Neuronal stem cell (in vitro differentiated cells): ENCODE results near the gene FBXO42.

ENCODE experiments used
- DNase-seq: peaks from one replicate; pipeline ENCODE4 v3.0.0-alpha.2; 2013; ENCODE audit warnings: low spot score
- H2AFZ ChIP-seq: one replicate; pipeline ENCODE4 v1.6.1; 2013; ENCODE audit warnings: mild to moderate bottlenecking, low read length, inconsistent platforms
- H2AK5ac ChIP-seq: 2 replicates; pipeline ENCODE4 v1.6.1; 2013; ENCODE audit warnings: low read depth, mild to moderate bottlenecking, inconsistent platforms, low read length, moderate library complexity, mixed read lengths
- H2BK120ac ChIP-seq: 2 replicates; pipeline ENCODE4 v1.6.1; 2013; ENCODE audit warnings: low read depth, mild to moderate bottlenecking, inconsistent platforms, low read length, moderate library complexity, mixed read lengths
- H2BK12ac ChIP-seq: one replicate; pipeline ENCODE4 v1.6.1; 2013; ENCODE audit warnings: low read length, inconsistent platforms
- H2BK15ac ChIP-seq: 2 replicates; pipeline ENCODE4 v1.6.1; 2013; ENCODE audit warnings: mild to moderate bottlenecking, low read length, inconsistent platforms, mixed read lengths
- H2BK5ac ChIP-seq: one replicate; pipeline ENCODE4 v1.6.1; 2013; ENCODE audit warnings: inconsistent platforms, mild to moderate bottlenecking, low read length, moderate library complexity
- H3K14ac ChIP-seq: one replicate; pipeline ENCODE4 v1.6.1; 2013; ENCODE audit warnings: low read length, inconsistent platforms
- H3K18ac ChIP-seq: 2 replicates; pipeline ENCODE4 v1.6.1; 2013; ENCODE audit warnings: low read length, inconsistent platforms
- H3K23ac ChIP-seq: 2 replicates; pipeline ENCODE4 v1.6.1; 2013; ENCODE audit warnings: low read depth, mild to moderate bottlenecking, mixed read lengths, low read length, inconsistent platforms; ENCODE audit not compliant: poor library complexity
- H3K27ac ChIP-seq: replicated peaks from 3 replicates; pipeline ENCODE4 v1.5.1; 2013; ENCODE audit warnings: low read length, inconsistent platforms
- H3K27me3 ChIP-seq, 3 experiments: 2 replicates each; pipeline ENCODE4 v1.6.1; 2013; ENCODE audit warnings: low read length in 3 of 3, mild to moderate bottlenecking in 2 of 3, inconsistent platforms in 1 of 3, low read depth in 1 of 3, mixed read lengths in 1 of 3, moderate library complexity in 1 of 3; ENCODE audit not compliant: control insufficient read depth in 3 of 3, insufficient read depth in 3 of 3
- H3K36me3 ChIP-seq, 2 donors: replicated peaks in 1 of 2; 2 replicates each; pipeline ENCODE4 v1.6.1; 2013; ENCODE audit warnings: low read length in 2 of 2; ENCODE audit not compliant: control insufficient read depth in 2 of 2, insufficient read depth in 2 of 2
- H3K4ac ChIP-seq: 2 replicates; pipeline ENCODE4 v1.6.1; 2013; ENCODE audit warnings: inconsistent platforms, mild to moderate bottlenecking, low read length, moderate library complexity
- H3K4me1 ChIP-seq, 2 donors: 1 replicate in 1 of 2; 2 replicates in 1 of 2; pipeline ENCODE4 v1.6.1; 2013; ENCODE audit warnings: low read length in 2 of 2, low read depth in 1 of 2; ENCODE audit not compliant: control insufficient read depth in 2 of 2, insufficient read depth in 1 of 2
- H3K4me2 ChIP-seq: one replicate; pipeline ENCODE4 v1.6.1; 2013; ENCODE audit warnings: mild to moderate bottlenecking, low read length, inconsistent platforms; ENCODE audit not compliant: insufficient read depth, poor library complexity, severe bottlenecking
- H3K4me3 ChIP-seq, 2 donors: 2 replicates each; pipeline ENCODE4 v1.5.1; 2013; ENCODE audit warnings: low read length in 2 of 2, mild to moderate bottlenecking in 2 of 2, inconsistent platforms in 1 of 2, moderate library complexity in 1 of 2
- H3K79me1 ChIP-seq: one replicate; pipeline ENCODE4 v1.6.1; 2013; ENCODE audit warnings: low read depth, mild to moderate bottlenecking, inconsistent platforms, low read length, moderate library complexity
- H3K9ac ChIP-seq: one replicate; pipeline ENCODE4 v1.6.1; 2013; ENCODE audit warnings: mild to moderate bottlenecking, low read depth, low read length, inconsistent platforms; ENCODE audit not compliant: poor library complexity
- H3K9me3 ChIP-seq, 2 donors: replicated peaks in 1 of 2; 2 replicates each; pipeline versions ENCODE3 to v1.6.1; 2013; ENCODE audit warnings: low read length in 2 of 2, mild to moderate bottlenecking in 2 of 2, inconsistent platforms in 1 of 2, low read depth in 1 of 2, mixed read lengths in 1 of 2, moderate library complexity in 1 of 2; ENCODE audit not compliant: control insufficient read depth in 2 of 2, insufficient read depth in 1 of 2
- H4K8ac ChIP-seq: one replicate; pipeline ENCODE4 v1.6.1; 2013; ENCODE audit warnings: low read depth, mild to moderate bottlenecking, inconsistent platforms, low read length, moderate library complexity
- H4K91ac ChIP-seq: one replicate; pipeline ENCODE4 v1.6.1; 2013; ENCODE audit warnings: low read length, low read depth, mild to moderate bottlenecking, inconsistent platforms; ENCODE audit not compliant: poor library complexity
- WGBS, 2 donors: extraction: QIAGEN DNeasy Blood & Tissue Kit; methylation state at CpG; one replicate each; pipeline ENCODE4 v1.1.7; 2013; ENCODE audit warnings: missing lambda C conversion rate in 2 of 2, mixed read lengths in 1 of 2; ENCODE audit not compliant: insufficient read length in 2 of 2, insufficient replicate concordance in 1 of 2; ENCODE audit errors: extremely low coverage in 2 of 2; 5-methylcytosine and 5-hydroxymethylcytosine counted together

The FBXO42 gene

DNA sequence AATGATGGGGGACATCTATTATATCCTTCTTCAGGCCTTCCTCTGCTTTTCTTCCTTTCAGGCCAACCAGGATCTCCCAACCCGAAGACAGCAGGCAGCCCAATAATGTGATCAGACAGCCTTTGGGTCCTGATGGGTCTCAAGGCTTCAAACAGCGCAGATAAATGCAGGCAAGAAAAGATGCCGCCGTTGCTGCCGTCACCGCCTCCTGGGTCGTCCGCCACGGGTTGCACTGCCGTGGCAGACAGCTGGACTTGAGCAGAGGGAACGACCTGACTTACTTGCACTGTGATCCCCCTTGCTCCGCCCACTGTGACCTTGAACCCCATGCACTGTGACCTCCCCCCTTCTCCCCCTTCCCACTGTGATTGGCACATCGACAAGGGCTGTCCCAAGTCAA lies 42.7 kb upstream of the FBXO42 start:
- H3K14ac ChIP-seq: no peak overlapping the region
- H4K91ac ChIP-seq: no peak overlapping the region
- no peak overlapping the region for H2BK12ac ChIP-seq
- H3K79me1 ChIP-seq: peaks cover 10% of the 10 kb centered on the region
- H3K4me1 ChIP-seq: peaks cover 3 to 11% of the 10 kb centered on the region in 2 donors
- H3K27me3 ChIP-seq: no peaks in the 10 kb centered on the region
- no peak overlapping the region for H3K4me2 ChIP-seq
- DNase-seq: no peak
- H3K23ac ChIP-seq: no peak overlapping the region
- no peak overlapping the region for H2AK5ac ChIP-seq
- no peak overlapping the region for H3K4me3 ChIP-seq
- H3K27ac ChIP-seq: no peak overlapping the region
- no CpG with 5 or more reads among the region's 13 CpGs for WGBS, 2 donors
- no peak overlapping the region for H3K4ac ChIP-seq
- H2AFZ ChIP-seq: no peak overlapping the region
- peaks cover 33 to 85% of the 10 kb centered on the region in 2 donors for H3K36me3 ChIP-seq
- no peak overlapping the region for H2BK120ac ChIP-seq
- no peak overlapping the region for H4K8ac ChIP-seq
- H3K18ac ChIP-seq: no peak overlapping the region
- no peak overlapping the region for H2BK5ac ChIP-seq
- peaks cover 0 to 3% of the 10 kb centered on the region in 2 donors for H3K9me3 ChIP-seq
- H2BK15ac ChIP-seq: no peak overlapping the region
- H3K9ac ChIP-seq: no peak overlapping the region

- no peaks in the 10 kb centered on the region for H3K27me3 ChIP-seq
Measured at GRCh38 chr1:16393570-16394521, 41.6 kb upstream of the FBXO42 start.

DNA sequence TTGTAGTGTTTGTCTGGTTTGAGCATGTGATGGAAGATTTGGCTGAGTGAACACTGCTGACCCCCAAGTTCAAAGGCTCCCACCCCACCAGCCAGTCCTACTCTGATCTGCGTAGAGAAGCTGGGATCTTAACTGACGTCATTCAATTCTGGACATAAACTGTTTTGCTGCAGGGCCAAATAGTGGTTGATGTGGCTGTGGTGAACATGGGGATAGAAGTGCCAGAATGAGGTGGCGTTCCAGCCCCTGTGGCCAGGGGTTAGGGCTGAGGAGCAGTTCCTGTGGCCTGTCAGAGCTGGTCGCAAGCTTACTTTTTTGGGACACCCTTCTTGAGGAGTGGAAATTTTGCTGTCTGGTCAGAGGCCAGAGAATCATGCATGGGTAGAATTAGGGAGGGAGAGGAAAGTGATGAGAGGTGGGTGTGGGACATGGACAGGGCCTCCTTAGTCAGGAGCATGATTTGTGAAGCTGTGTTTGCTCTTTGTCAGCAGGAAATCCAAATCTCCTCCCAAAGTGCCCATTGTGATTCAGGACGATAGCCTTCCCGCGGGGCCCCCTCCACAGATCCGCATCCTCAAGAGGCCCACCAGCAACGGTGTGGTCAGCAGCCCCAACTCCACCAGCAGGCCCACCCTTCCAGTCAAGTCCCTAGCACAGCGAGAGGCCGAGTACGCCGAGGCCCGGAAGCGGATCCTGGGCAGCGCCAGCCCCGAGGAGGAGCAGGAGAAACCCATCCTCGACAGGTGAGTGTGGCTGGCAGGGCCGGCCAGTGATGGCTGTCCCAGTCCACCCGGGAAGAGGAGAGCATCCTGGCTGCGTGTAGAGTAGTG lies 40.7 kb upstream of the FBXO42 start:
- Histone ChIP-seq H2AFZ (no peak overlapping the region), H3K23ac (peak overlapping the region; percentile 49), H3K4ac (no peak overlapping the region), H3K36me3 (peaks cover 29 to 68% of the 10 kb centered on the region in 2 donors), H2BK120ac (no peak overlapping the region), H3K79me1 (peaks cover 10% of the 10 kb centered on the region), H4K8ac (no peak overlapping the region), H2BK15ac (no peak overlapping the region), H3K4me1 (peaks cover 3 to 11% of the 10 kb centered on the region in 2 donors), H2BK12ac (peak overlapping the region; percentile 4), H2AK5ac (no peak overlapping the region), H3K18ac (peak overlapping the region; percentile 18), H4K91ac (no peak overlapping the region), H3K9ac (no peak overlapping the region), H3K4me3 (no peak overlapping the region), H3K4me2 (no peak overlapping the region), H2BK5ac (no peak overlapping the region), H3K9me3 (peaks cover 0 to 3% of the 10 kb centered on the region in 2 donors), H3K14ac (no peak overlapping the region), H3K27ac (no peak overlapping the region), H3K27me3 (no peaks in the 10 kb centered on the region)
- DNase-seq: no peak
- no CpG with 5 or more reads among the region's 21 CpGs for WGBS, 2 donors

More at GRCh38 chr1:16393570-16394521, 41.6 kb upstream of the FBXO42 start:
- Histone ChIP-seq H3K4me3 (no peak overlapping the region), H3K23ac (peak overlapping the region; percentile 61), H4K91ac (no peak overlapping the region), H3K4ac (no peak overlapping the region), H2BK5ac (no peak overlapping the region), H3K14ac (no peak overlapping the region), H3K4me2 (no peak overlapping the region), H3K9me3 (peaks cover 0 to 3% of the 10 kb centered on the region in 2 donors), H3K4me1 (peaks cover 3 to 11% of the 10 kb centered on the region in 2 donors), H2BK15ac (no peak overlapping the region), H2AK5ac (no peak overlapping the region), H4K8ac (no peak overlapping the region), H2AFZ (no peak overlapping the region), H3K79me1 (peaks cover 10% of the 10 kb centered on the region), H3K9ac (no peak overlapping the region), H2BK120ac (no peak overlapping the region), H3K27ac (no peak overlapping the region), H2BK12ac (peak overlapping the region; percentile 4), H3K18ac (no peak overlapping the region), H3K36me3 (peaks cover 33 to 76% of the 10 kb centered on the region in 2 donors)
- DNase-seq: no peak
- WGBS, 2 donors: no CpG with 5 or more reads among the region's 10 CpGs

DNA sequence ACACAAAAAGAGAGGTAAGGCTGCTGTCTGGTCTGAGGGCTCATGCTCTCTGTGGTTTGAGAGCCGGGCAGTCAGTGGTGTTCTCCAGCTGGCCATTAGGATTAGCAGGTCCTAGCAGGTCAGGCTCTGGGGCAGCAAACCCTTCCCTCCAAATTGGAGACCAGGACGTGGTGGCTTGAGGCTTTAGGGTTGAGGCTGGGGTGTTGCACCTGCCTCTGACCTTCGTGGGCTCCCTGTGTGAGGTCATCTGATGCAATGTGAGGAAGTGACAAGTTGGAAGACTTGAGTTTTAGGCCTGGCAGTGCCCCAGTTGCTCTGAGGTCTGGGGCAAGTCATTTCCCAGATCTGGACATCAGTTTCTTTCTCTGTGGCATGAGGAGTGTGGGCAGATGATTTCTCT lies 39.1 kb upstream of the FBXO42 start:
- Histone ChIP-seq H2BK120ac (no peak overlapping the region), H3K4ac (no peak overlapping the region), H2BK5ac (no peak overlapping the region), H3K27me3 (no peaks in the 10 kb centered on the region), H3K14ac (no peak overlapping the region), H3K9ac (no peak overlapping the region), H3K23ac (peak overlapping the region; percentile 70), H3K4me2 (no peak overlapping the region), H4K8ac (no peak overlapping the region), H3K27ac (no peak overlapping the region), H4K91ac (no peak overlapping the region), H2BK12ac (no peak overlapping the region), H3K4me3 (no peak overlapping the region), H3K79me1 (peaks cover 13% of the 10 kb centered on the region), H3K36me3 (peaks cover 22 to 62% of the 10 kb centered on the region in 2 donors), H3K4me1 (peaks cover 3 to 11% of the 10 kb centered on the region in 2 donors), H2BK15ac (no peak overlapping the region), H3K9me3 (peaks cover 0 to under 1% of the 10 kb centered on the region in 2 donors), H2AFZ (no peak overlapping the region), H2AK5ac (no peak overlapping the region), H3K18ac (no peak overlapping the region)
- no CpG with 5 or more reads among the region's 3 CpGs for WGBS, 2 donors
- DNase-seq: no peak
